GM12878 (cell line): Measurements from ENCODE around the gene PPP1R17. TPM values are rescaled to one million over a fixed set of nuclear protein-coding genes. Genes with fewer than 3 reads are reported as not detected.

Experiments used
- ATAC-seq: fragments of 200-7000 bp; cut with Tn5 transposase; 3 replicates; pipeline ENCODE4 v1.9.1; 2020; ENCODE audit warnings: mild to moderate bottlenecking, moderate library complexity
- BruUV-seq: library from RNA; stranded (reverse); fragments of 400-500 nt; replicated peaks from 2 replicates; lab custom pipeline; 2021; lab: Mats Ljungman, UMichigan
- CTCF ChIA-PET: fragments of 300-600 bp; sonication (Branson Sonifier 250); formaldehyde crosslinking; extraction: SDS; loops from one replicate; lab custom pipeline; 2021; ENCODE audit warnings: inconsistent platforms; lab: Yijun Ruan, JAX
- POLR2A ChIA-PET: fragments of 350-600 bp; formaldehyde crosslinking; extraction: SDS; loops from one replicate; lab custom pipeline; 2021; ENCODE audit warnings: inconsistent platforms; lab: Charles Lee
- RAD21 ChIA-PET: fragments of 300-600 bp; sonication (Branson Sonifier 250); formaldehyde crosslinking; loops from one replicate; lab custom pipeline; 2023; ENCODE audit warnings: antibody characterized with exemption; ENCODE audit not compliant: unreplicated experiment; lab: Charles Lee
- SMC1A ChIA-PET: fragments of 300-600 bp; sonication (Branson Sonifier 250); formaldehyde crosslinking; loops from one replicate; lab custom pipeline; 2023; ENCODE audit not compliant: unreplicated experiment, uncharacterized antibody; lab: Charles Lee
- DNase-seq: peaks from one replicate; pipeline ENCODE4 v3.0.0-alpha.2; 2011; ENCODE audit warnings: low read depth, low spot score
- FAIRE-seq: peaks from 3 replicates; lab custom pipeline; 2011; peaks lifted over from hg19 to GRCh38; lab: Jason Lieb, UNC
- H2AFZ ChIP-seq: 2 replicates; pipeline ENCODE4 v1.6.0; 2011; ENCODE audit warnings: low read depth, low read length, control low read depth; ENCODE audit not compliant: control insufficient read depth
- H3K27ac ChIP-seq: 2 replicates; pipeline ENCODE4 v1.5.1; 2011; ENCODE audit warnings: control low read depth; ENCODE audit not compliant: control insufficient read depth, insufficient read depth
- H3K27me3 ChIP-seq, 2 experiments: replicated peaks in 1 of 2; 2 replicates each; pipeline versions ENCODE4 v1.6.0 to v1.6.1; 2011; ENCODE audit warnings: low read length in 1 of 2; ENCODE audit not compliant: control insufficient read depth in 2 of 2, insufficient read depth in 2 of 2
- H3K36me3 ChIP-seq, 2 experiments: 2 replicates each; pipeline ENCODE4 v1.5.1; 2011; ENCODE audit warnings: low read length in 1 of 2; ENCODE audit not compliant: control insufficient read depth in 2 of 2, insufficient read depth in 2 of 2
- H3K4me1 ChIP-seq: 2 replicates; pipeline ENCODE4 v1.6.1; 2011; ENCODE audit warnings: mild to moderate bottlenecking, low read length, moderate library complexity, mixed read lengths; ENCODE audit not compliant: control insufficient read depth, insufficient read depth
- H3K4me2 ChIP-seq: 2 replicates; pipeline ENCODE4 v1.6.0; 2011; ENCODE audit warnings: control low read depth; ENCODE audit not compliant: control insufficient read depth, insufficient read depth
- H3K4me3 ChIP-seq: fragments of 200-600 bp; sonication (generic); 2 replicates; pipeline ENCODE4 v1.5.1; 2016
- H3K79me2 ChIP-seq: 2 replicates; pipeline ENCODE4 v1.6.0; 2011; ENCODE audit warnings: low read length; ENCODE audit not compliant: control insufficient read depth, insufficient read depth
- H3K9ac ChIP-seq: 2 replicates; pipeline ENCODE4 v1.8.0; 2011; ENCODE audit warnings: low read length, control low read depth, mixed read lengths; ENCODE audit not compliant: control insufficient read depth, insufficient read depth
- H3K9me3 ChIP-seq: replicated peaks from 3 replicates; pipeline ENCODE4 v1.5.1; 2011; ENCODE audit warnings: mild to moderate bottlenecking, low read length; ENCODE audit not compliant: control insufficient read depth, insufficient read depth
- H4K20me1 ChIP-seq: 2 replicates; pipeline ENCODE4 v1.6.0; 2011; ENCODE audit not compliant: control insufficient read depth, insufficient read depth
- ATF7 ChIP-seq: fragments of 450-650 bp; IDR thresholded peaks from 2 replicates; pipeline ENCODE4 v1.6.1; 2016; ENCODE audit warnings: low read depth, mild to moderate bottlenecking
- BRCA1 ChIP-seq: IDR thresholded peaks from 2 replicates; pipeline ENCODE4 v1.6.1; 2011; ENCODE audit warnings: low read depth, low read length, improper control_type of control experiment
- NR2C1 ChIP-seq: fragments of 450-650 bp; IDR thresholded peaks from 2 replicates; pipeline ENCODE4 v1.6.1; 2017; ENCODE audit warnings: antibody characterized with exemption, mild to moderate bottlenecking, moderate library complexity
- SPI1 ChIP-seq: IDR thresholded peaks from 2 replicates; pipeline ENCODE4 v1.6.1; 2011; ENCODE audit warnings: low read depth, mild to moderate bottlenecking, low read length, moderate library complexity, borderline replicate concordance; ENCODE audit not compliant: insufficient read depth
- WGBS: methylation state at CpG from one replicate; pipeline ENCODE4 v1.1.6; 2016; ENCODE audit warnings: low lambda C conversion rate; ENCODE audit not compliant: insufficient replicate concordance, insufficient coverage; ENCODE audit errors: missing lambda C conversion rate; 5-methylcytosine and 5-hydroxymethylcytosine counted together
- in situ Hi-C: fragments of 300-500 bp; cut with MboI; formaldehyde crosslinking; loops from 9 replicates; pipeline ENCODE4 v1.14.3; 2018; ENCODE audit warnings: mixed read lengths
- intact Hi-C: fragments of 100-400 bp; cut with micrococcal nuclease; formaldehyde crosslinking; loops from one replicate; pipeline ENCODE4 v1.14.2; 2022; ENCODE audit not compliant: unreplicated experiment
- polyA plus RNA-seq, 11 experiments: library from polyadenylated mRNA; depleted of rRNA in 4 of 11; unstranded in 6 of 11; stranded (reverse) in 5 of 11; fragments of >200 nt; fragmentation: Nextera tagmentation in 4 of 11; fragmentation: Illumina TruSeq in 1 of 11; extraction: Ambion mirVana in 4 of 11; extraction: Trizol in 1 of 11; gene quantifications; 1 replicate in 1 of 11; 2 replicates in 10 of 11; pipeline versions ENCODE4 v1.2.1 to v1.2.3, GENCODE V29; 2011 to 2016; ENCODE audit warnings: inconsistent platforms in 2 of 11, missing spikeins in 2 of 11, low read depth in 1 of 11
- total RNA-seq, 4 experiments: library from RNA; depleted of rRNA in 3 of 4; stranded (reverse); fragments of >200 nt in 3 of 4; fragmentation: Illumina TruSeq in 1 of 4; extraction: Trizol in 1 of 4; gene quantifications; 2 replicates each; pipeline versions ENCODE4 v1.2.1 to v1.2.3, GENCODE V29; 2013 to 2021
- TF ChIP-seq, protein P1 (sequence below): fragments of 450-650 bp; IDR thresholded peaks from 2 replicates; pipeline ENCODE4 v1.6.1; 2016; ENCODE audit warnings: mild to moderate bottlenecking
- TF ChIP-seq, protein P2 (sequence below): IDR thresholded peaks from 2 replicates; pipeline ENCODE4 v1.6.1; 2011; ENCODE audit warnings: low read depth, mild to moderate bottlenecking, low read length, moderate library complexity, borderline replicate concordance; ENCODE audit errors: extremely low read depth
- TF ChIP-seq, protein P3 (sequence below): IDR thresholded peaks from 2 replicates; pipeline ENCODE4 v1.6.1; 2012; ENCODE audit warnings: low read depth, low read length, improper control_type of control experiment

Gene PPP1R17
- total and polyA plus RNA-seq, 10 of the 15 experiments (the other 5 are each of a cell fraction or from before 2014, with no cell fraction given) = 0.05 to 0.28 (median 0.19) TPM; not detected in 7

DNA sequence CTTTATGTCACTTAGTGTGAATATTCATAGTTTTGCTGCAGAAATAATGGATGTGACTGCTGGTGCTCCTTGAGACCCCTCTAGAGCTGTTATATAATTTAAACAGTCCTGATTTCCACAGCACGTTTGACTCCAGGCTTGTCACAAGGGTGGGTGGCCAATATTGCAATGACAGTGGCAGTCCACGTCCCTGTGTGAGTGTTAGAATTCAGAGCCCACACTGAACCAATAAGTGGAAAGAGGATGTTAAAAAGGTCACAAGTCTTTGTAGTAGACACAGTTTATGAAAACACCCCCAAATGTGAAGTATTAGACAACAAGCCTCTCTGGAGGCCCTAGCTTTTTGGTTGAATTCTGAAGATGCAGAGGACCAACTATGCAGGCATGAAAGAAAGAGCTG is 2.0 kb downstream of the PPP1R17 start:
- H3K36me3 ChIP-seq = no peaks in the 10 kb centered on the region
- peak overlapping the region; percentile 12; the same call in 1 of the 2 replicates for H2AFZ ChIP-seq
- no peak overlapping the region for H3K9ac ChIP-seq
- RAD21 ChIA-PET = interaction anchor here (0.9 to 2.9 kb wide), 2 partner anchors 11 to 17 kb away, joined by 3 to 13 read pairs; no protein-coding TSS in a partner anchor
- TF ChIP-seq ATF7 (no peak), SPI1 (no peak), BRCA1 (no peak), NR2C1 (no peak)
- TF ChIP-seq, protein P1, sequence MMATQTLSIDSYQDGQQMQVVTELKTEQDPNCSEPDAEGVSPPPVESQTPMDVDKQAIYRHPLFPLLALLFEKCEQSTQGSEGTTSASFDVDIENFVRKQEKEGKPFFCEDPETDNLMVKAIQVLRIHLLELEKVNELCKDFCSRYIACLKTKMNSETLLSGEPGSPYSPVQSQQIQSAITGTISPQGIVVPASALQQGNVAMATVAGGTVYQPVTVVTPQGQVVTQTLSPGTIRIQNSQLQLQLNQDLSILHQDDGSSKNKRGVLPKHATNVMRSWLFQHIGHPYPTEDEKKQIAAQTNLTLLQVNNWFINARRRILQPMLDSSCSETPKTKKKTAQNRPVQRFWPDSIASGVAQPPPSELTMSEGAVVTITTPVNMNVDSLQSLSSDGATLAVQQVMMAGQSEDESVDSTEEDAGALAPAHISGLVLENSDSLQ = no peak
- TF ChIP-seq, protein P2, sequence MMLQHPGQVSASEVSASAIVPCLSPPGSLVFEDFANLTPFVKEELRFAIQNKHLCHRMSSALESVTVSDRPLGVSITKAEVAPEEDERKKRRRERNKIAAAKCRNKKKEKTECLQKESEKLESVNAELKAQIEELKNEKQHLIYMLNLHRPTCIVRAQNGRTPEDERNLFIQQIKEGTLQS = no peak
- TF ChIP-seq, protein P3, sequence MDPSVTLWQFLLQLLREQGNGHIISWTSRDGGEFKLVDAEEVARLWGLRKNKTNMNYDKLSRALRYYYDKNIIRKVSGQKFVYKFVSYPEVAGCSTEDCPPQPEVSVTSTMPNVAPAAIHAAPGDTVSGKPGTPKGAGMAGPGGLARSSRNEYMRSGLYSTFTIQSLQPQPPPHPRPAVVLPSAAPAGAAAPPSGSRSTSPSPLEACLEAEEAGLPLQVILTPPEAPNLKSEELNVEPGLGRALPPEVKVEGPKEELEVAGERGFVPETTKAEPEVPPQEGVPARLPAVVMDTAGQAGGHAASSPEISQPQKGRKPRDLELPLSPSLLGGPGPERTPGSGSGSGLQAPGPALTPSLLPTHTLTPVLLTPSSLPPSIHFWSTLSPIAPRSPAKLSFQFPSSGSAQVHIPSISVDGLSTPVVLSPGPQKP = no peak
- TF ChIP-seq, all 136 proteins: peak for 0
- Histone ChIP-seq H3K4me1 (peaks cover 19% of the 10 kb centered on the region), H3K9me3 (no peaks in the 10 kb centered on the region), H3K4me2 (peak overlapping the region; percentile 31), H3K27me3 (no peaks in the 10 kb centered on the region; a peak in 1 of 4 replicates), H3K4me3 (peak overlapping the region; percentile 36; the same call in 1 of the 2 replicates), H3K27ac (no peak overlapping the region), H4K20me1 (no peaks in the 10 kb centered on the region), H3K79me2 (no peaks in the 10 kb centered on the region)
- CTCF ChIA-PET = interaction anchor here (2.0 to 2.6 kb wide), 2 partner anchors 13 to 18 kb away, joined by 9 to 12 read pairs; no protein-coding TSS in a partner anchor
- in situ Hi-C loops = no loop called here
- FAIRE-seq = no peak
- ATAC-seq = peak; percentile 20
- DNase-seq = no peak
- WGBS = 0% methylated on average over 2 of the region's 2 CpGs
- no TSS peak for BruUV-seq
- intact Hi-C loops = no loop called here
- POLR2A ChIA-PET = no interaction called here
- SMC1A ChIA-PET = interaction anchor here (0.8 to 3.3 kb wide), 6 partner anchors 9 to 45 kb away, joined by 3 to 18 read pairs (median 6); no protein-coding TSS in a partner anchor
